Measurements from ENCODE around the gene GP9. TPM values are rescaled to one million over a fixed set of nuclear protein-coding genes. Genes with fewer than 3 reads are reported as not detected.

Gene GP9
- total RNA-seq, 1 experiment from 2014 or later = not detected

GRCh38 chr3:129033633-129034321 lies 26.8 kb upstream of the GP9 start:
- DNase-seq = no peak
- no peak for TF ChIP-seq CTCF (conservative IDR thresholded peaks at IDR 0.05)
- H3K27me3 Mint-ChIP-seq (ENCODE audit: low read depth) = peaks cover 19% of the 10 kb centered on the region
- no peak overlapping the region for H3K4me3 Mint-ChIP-seq
- Histone ChIP-seq H2BK15ac (ENCODE audit: low read depth, low read length) (no peak overlapping the region), H3K27ac (ENCODE audit: insufficient read length, low read depth, low read length) (no peak overlapping the region), H4K91ac (ENCODE audit: insufficient read length, low read depth, low read length) (no peak overlapping the region), H3K79me2 (ENCODE audit: insufficient read depth, low read length) (no peaks in the 10 kb centered on the region), H2AK5ac (ENCODE audit: insufficient read length, low read length) (no peak overlapping the region), H4K20me1 (ENCODE audit: control insufficient read depth, insufficient read depth, insufficient read length) (no peaks in the 10 kb centered on the region), H3K27me3 (ENCODE audit: insufficient read depth, low read length) (no peaks in the 10 kb centered on the region), H3K14ac (ENCODE audit: insufficient read depth, low read length) (no peak overlapping the region; the same call in 1 of the 2 replicates), H3K23me2 (ENCODE audit: insufficient read length, low read depth, low read length, poor library complexity, severe bottlenecking) (no peaks in the 10 kb centered on the region), H3K18ac (ENCODE audit: insufficient read length, low read depth, low read length) (no peak overlapping the region), H3K4me1 (ENCODE audit: insufficient read depth, low read length) (no peaks in the 10 kb centered on the region), H3T11ph (ENCODE audit: low read length) (no peak overlapping the region), H4K8ac (replicated peaks; ENCODE audit: insufficient read length, low read depth, low read length) (no peak overlapping the region), H2BK5ac (ENCODE audit: insufficient read length, low read length) (no peak overlapping the region), H3K4me2 (ENCODE audit: insufficient read depth, insufficient read length, low read length) (no peak overlapping the region), H3K23ac (ENCODE audit: insufficient read length, low read depth, low read length) (no peak overlapping the region), H2BK120ac (ENCODE audit: low read depth, low read length, poor library complexity, severe bottlenecking) (no peak overlapping the region), H2AFZ (ENCODE audit: low read length) (no peak overlapping the region), H2BK20ac (ENCODE audit: low read depth, low read length, poor library complexity, severe bottlenecking) (no peak overlapping the region), H3K4ac (ENCODE audit: low read depth, low read length) (no peak overlapping the region), H3K79me1 (ENCODE audit: insufficient read depth, low read depth, low read length, poor library complexity, severe bottlenecking) (no peaks in the 10 kb centered on the region), H3K9ac (ENCODE audit: extremely low read depth, insufficient read length, low read length) (no peak overlapping the region), H3K9me3 (ENCODE audit: control insufficient read depth, low read depth, low read length) (no peaks in the 10 kb centered on the region), H3K56ac (ENCODE audit: insufficient read length, low read depth, low read length) (no peak overlapping the region), H4K5ac (ENCODE audit: insufficient read length, low read depth, low read length) (no peak overlapping the region), H2BK12ac (ENCODE audit: insufficient read length, low read depth, low read length) (no peak overlapping the region)
- no peak overlapping the region for H3K27ac Mint-ChIP-seq
- WGBS (ENCODE audit: extremely low coverage, insufficient read length, low lambda C conversion rate) = no CpG with 5 or more reads among the region's 12 CpGs
- H3K36me3 Mint-ChIP-seq (ENCODE audit: insufficient read depth in 1 of 3, low read depth in 3 of 3) = no peaks in the 10 kb centered on the region
- no peaks in the 10 kb centered on the region for H3K9me3 Mint-ChIP-seq
- peaks cover 4 to 7% of the 10 kb centered on the region in 2 experiments; a peak in 3 of 4 replicates for H3K4me1 Mint-ChIP-seq

Data from H9 (cell line).